Keratinocyte (primary cell): ENCODE measurements around the gene PLXNA2. TPM values are rescaled to one million over a fixed set of nuclear protein-coding genes. Genes with fewer than 3 reads are reported as not detected.

Experiments used
- DNase-seq: peaks from one replicate; pipeline ENCODE4 v3.0.0-alpha.2; 2011; ENCODE audit warnings: low read depth, missing footprints, low spot score
- FAIRE-seq: peaks from 2 replicates; lab custom pipeline; 2011; peaks lifted over from hg19 to GRCh38; lab: Jason Lieb, UNC
- H2AFZ ChIP-seq: 2 replicates; pipeline ENCODE4 v1.6.0; 2012; ENCODE audit warnings: low read length, control low read depth, inconsistent platforms; ENCODE audit not compliant: control insufficient read depth
- H3K27ac ChIP-seq: 2 replicates; pipeline ENCODE4 v1.5.1; 2011; ENCODE audit warnings: low read length; ENCODE audit not compliant: control insufficient read depth, insufficient read depth
- H3K27me3 ChIP-seq: 3 replicates; pipeline ENCODE4 v1.6.0; 2011; ENCODE audit warnings: low read length; ENCODE audit not compliant: control insufficient read depth, insufficient read depth; ENCODE audit errors: extremely low read depth
- H3K36me3 ChIP-seq, 2 experiments: 2 replicates in 1 of 2; 3 replicates in 1 of 2; pipeline ENCODE4 v1.5.1; 2011; ENCODE audit warnings: low read length in 2 of 2, mild to moderate bottlenecking in 1 of 2; ENCODE audit not compliant: control insufficient read depth in 2 of 2, insufficient read depth in 2 of 2; ENCODE audit errors: extremely low read depth in 1 of 2
- H3K4me1 ChIP-seq: 3 replicates; pipeline ENCODE4 v1.5.1; 2011; ENCODE audit warnings: low read length; ENCODE audit not compliant: control insufficient read depth, insufficient read depth; ENCODE audit errors: extremely low read depth
- H3K4me2 ChIP-seq: 3 replicates; pipeline ENCODE4 v1.6.0; 2011; ENCODE audit warnings: low read depth, low read length; ENCODE audit not compliant: control insufficient read depth, insufficient read depth; ENCODE audit errors: extremely low read depth
- H3K4me3 ChIP-seq, 3 experiments: fragments of 200-600 bp in 1 of 3; sonication (generic) in 1 of 3; 2 replicates in 2 of 3; 3 replicates in 1 of 3; pipeline ENCODE4 v1.5.1; 2011 to 2016; ENCODE audit warnings: low read length in 3 of 3, mild to moderate bottlenecking in 3 of 3, control low read depth in 2 of 3, inconsistent platforms in 1 of 3, low read depth in 1 of 3, mixed read lengths in 1 of 3, mixed run types in 1 of 3, moderate library complexity in 1 of 3; ENCODE audit not compliant: control insufficient read depth in 2 of 3, insufficient read depth in 2 of 3; ENCODE audit errors: extremely low read depth in 1 of 3
- H3K79me2 ChIP-seq: 2 replicates; pipeline ENCODE4 v1.6.0; 2012; ENCODE audit warnings: low read length; ENCODE audit not compliant: control insufficient read depth, insufficient read depth
- H3K9ac ChIP-seq: 3 replicates; pipeline ENCODE4 v1.6.0; 2011; ENCODE audit warnings: low read length; ENCODE audit not compliant: control insufficient read depth, insufficient read depth; ENCODE audit errors: extremely low read depth
- H3K9me1 ChIP-seq: 3 replicates; pipeline ENCODE4 v1.6.0; 2011; ENCODE audit warnings: low read length; ENCODE audit not compliant: control insufficient read depth, insufficient read depth; ENCODE audit errors: extremely low read depth
- H3K9me3 ChIP-seq: 2 replicates; pipeline ENCODE4 v1.5.1; 2012; ENCODE audit warnings: low read depth, low read length; ENCODE audit not compliant: control insufficient read depth
- H4K20me1 ChIP-seq: 3 replicates; pipeline ENCODE4 v1.6.0; 2011; ENCODE audit warnings: low read length; ENCODE audit not compliant: control insufficient read depth, insufficient read depth; ENCODE audit errors: extremely low read depth
- EZH2 ChIP-seq: IDR thresholded peaks from one replicate; pipeline ENCODE4 v1.6.1; 2012; ENCODE audit warnings: inconsistent platforms, mild to moderate bottlenecking, low read length, moderate library complexity
- dilution Hi-C: fragments of 300-500 bp; cut with MboI; formaldehyde crosslinking; loops from one replicate; pipeline ENCODE4 v1.7.0; 2020; ENCODE audit warnings: low sequenced_read_pairs; ENCODE audit not compliant: extremely low pct_ligation_motif_present
- polyA plus RNA-seq, 5 experiments: library from polyadenylated mRNA; depleted of rRNA in 3 of 5; stranded (reverse) in 3 of 5; stranded (forward) in 1 of 5; unstranded in 1 of 5; fragments of >200 nt; gene quantifications; 1 replicate in 1 of 5; 2 replicates in 3 of 5; 3 replicates in 1 of 5; pipeline versions ENCODE4 v1.2.1 to v1.2.3, GENCODE V29; 2011 to 2012; ENCODE audit warnings: missing spikeins in 2 of 5, low read depth in 1 of 5, low replicate concordance in 1 of 5
- TF ChIP-seq, protein P1 (sequence below), 3 experiments: IDR thresholded peaks in 1 of 3; conservative IDR thresholded peaks in 1 of 3; optimal IDR thresholded peaks in 1 of 3; 2 replicates in 2 of 3; 3 replicates in 1 of 3; pipeline versions ENCODE3 to v1.5.1; 2011; ENCODE audit warnings: low read length in 3 of 3, mild to moderate bottlenecking in 3 of 3, moderate library complexity in 2 of 3, control low read depth in 1 of 3, inconsistent platforms in 1 of 3; ENCODE audit not compliant: insufficient read depth in 2 of 3; ENCODE audit errors: extremely low read depth in 1 of 3

The PLXNA2 gene
- polyA plus RNA-seq, 1 donor (not counting 4 experiments of a cell fraction or from before 2014, with no cell fraction given): 6.7 TPM

DNA sequence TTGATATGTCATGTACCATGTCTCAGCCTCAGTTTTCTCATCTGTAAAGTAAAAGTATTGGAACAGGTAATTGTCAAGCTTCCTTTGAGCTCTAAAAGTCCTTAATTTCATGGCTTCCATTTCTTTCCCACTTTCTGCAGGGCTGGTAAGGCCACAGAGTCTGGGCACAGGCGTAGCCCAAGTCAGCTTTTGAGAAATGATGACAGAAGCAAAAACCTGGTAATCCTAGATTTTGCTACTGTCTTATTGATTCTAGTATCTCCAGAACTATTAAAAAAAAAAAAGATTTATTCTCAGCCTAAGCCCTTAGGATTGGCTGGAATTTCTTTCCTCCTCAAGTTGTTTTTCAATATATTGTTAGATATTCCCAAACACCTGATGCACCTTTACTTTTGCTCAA lies 31.3 kb downstream of the PLXNA2 start:
- dilution Hi-C loops: no loop called here
- Histone ChIP-seq H3K79me2 (peaks cover 34% of the 10 kb centered on the region), H3K9me1 (no peaks in the 10 kb centered on the region), H3K4me2 (no peak overlapping the region), H3K4me3 (no peak overlapping the region), H3K27ac (no peak overlapping the region), H3K27me3 (no peaks in the 10 kb centered on the region), H3K4me1 (peaks cover 48% of the 10 kb centered on the region), H3K9ac (no peak overlapping the region), H2AFZ (no peak overlapping the region), H4K20me1 (no peaks in the 10 kb centered on the region), H3K36me3 (peaks cover 8 to 15% of the 10 kb centered on the region in 2 experiments), H3K9me3 (no peaks in the 10 kb centered on the region)
- no peak for TF ChIP-seq EZH2
- TF ChIP-seq, protein P1, sequence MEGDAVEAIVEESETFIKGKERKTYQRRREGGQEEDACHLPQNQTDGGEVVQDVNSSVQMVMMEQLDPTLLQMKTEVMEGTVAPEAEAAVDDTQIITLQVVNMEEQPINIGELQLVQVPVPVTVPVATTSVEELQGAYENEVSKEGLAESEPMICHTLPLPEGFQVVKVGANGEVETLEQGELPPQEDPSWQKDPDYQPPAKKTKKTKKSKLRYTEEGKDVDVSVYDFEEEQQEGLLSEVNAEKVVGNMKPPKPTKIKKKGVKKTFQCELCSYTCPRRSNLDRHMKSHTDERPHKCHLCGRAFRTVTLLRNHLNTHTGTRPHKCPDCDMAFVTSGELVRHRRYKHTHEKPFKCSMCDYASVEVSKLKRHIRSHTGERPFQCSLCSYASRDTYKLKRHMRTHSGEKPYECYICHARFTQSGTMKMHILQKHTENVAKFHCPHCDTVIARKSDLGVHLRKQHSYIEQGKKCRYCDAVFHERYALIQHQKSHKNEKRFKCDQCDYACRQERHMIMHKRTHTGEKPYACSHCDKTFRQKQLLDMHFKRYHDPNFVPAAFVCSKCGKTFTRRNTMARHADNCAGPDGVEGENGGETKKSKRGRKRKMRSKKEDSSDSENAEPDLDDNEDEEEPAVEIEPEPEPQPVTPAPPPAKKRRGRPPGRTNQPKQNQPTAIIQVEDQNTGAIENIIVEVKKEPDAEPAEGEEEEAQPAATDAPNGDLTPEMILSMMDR (optimal IDR thresholded peaks at IDR 0.05 in 1 of 3, IDR thresholded peaks at IDR 0.05 in 1 of 3, conservative IDR thresholded peaks at IDR 0.05 in 1 of 3; ENCODE audit: extremely low read depth in 1 of 3, insufficient read depth in 2 of 3, low read length in 3 of 3): no peak
- no peak for DNase-seq
- no peak for FAIRE-seq

DNA sequence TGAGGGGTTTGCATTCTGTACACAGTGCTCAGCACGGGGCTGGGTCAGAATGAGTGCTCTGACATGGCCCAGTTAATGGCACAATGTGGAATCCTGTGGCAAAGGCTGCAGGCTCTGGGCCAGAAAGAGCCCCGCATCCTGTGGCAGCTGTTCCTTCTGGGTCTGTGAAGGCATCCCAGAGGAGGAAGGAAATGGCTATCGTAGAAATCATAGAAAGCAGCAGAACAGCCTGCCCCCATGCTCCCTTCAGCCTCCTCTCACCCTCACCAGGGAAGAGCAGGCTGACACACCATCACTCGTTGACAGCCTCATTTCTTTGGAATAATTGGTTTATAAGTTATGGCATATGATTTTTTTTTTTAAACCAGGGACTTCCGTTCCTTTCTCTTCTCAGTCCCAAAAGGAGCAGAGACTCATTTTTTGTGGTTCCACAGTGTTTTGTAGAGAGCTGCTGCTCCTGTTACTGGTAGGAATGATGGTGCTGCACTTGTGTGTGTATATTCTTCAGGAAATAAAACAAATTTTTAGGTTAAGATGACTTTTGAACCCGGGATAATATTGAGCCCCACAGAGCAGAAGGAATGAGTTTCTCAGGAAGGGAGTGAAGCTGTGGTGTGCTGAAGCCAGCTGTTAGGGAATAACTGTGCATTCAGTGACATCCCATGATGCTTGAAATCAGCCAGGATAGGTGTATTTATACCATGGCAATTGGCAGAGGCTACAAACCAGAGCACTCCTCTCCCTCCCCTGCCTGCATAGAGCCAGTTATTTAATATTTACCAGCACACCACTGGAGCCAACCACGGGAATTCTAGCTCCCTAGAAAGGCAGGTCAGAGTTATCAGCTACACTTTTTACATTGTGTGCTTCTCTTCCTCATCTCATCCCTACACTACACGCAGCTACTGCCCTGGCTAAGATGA lies 32.0 kb downstream of the PLXNA2 start:
- no peaks in the 10 kb centered on the region for H4K20me1 ChIP-seq
- peaks cover 27% of the 10 kb centered on the region for H3K79me2 ChIP-seq
- no peak overlapping the region for H3K9ac ChIP-seq
- H3K4me1 ChIP-seq: peaks cover 55% of the 10 kb centered on the region
- no peak overlapping the region for H2AFZ ChIP-seq
- no peak overlapping the region for H3K4me2 ChIP-seq
- H3K36me3 ChIP-seq: peaks cover 6 to 15% of the 10 kb centered on the region in 2 experiments
- no peaks in the 10 kb centered on the region for H3K9me3 ChIP-seq
- no peaks in the 10 kb centered on the region for H3K27me3 ChIP-seq
- H3K27ac ChIP-seq: no peak overlapping the region
- H3K4me3 ChIP-seq: no peak overlapping the region
- dilution Hi-C loops: no loop called here
- TF ChIP-seq, protein P1 (optimal IDR thresholded peaks at IDR 0.05 in 1 of 3, IDR thresholded peaks at IDR 0.05 in 1 of 3, conservative IDR thresholded peaks at IDR 0.05 in 1 of 3; ENCODE audit: extremely low read depth in 1 of 3, insufficient read depth in 2 of 3, low read length in 3 of 3): no peak
- TF ChIP-seq EZH2: no peak
- no peaks in the 10 kb centered on the region for H3K9me1 ChIP-seq
- DNase-seq: no peak
- FAIRE-seq: no peak
